Measurements from ENCODE around the gene PIAS1. TPM values are rescaled to one million over a fixed set of nuclear protein-coding genes. Genes with fewer than 3 reads are reported as not detected.

Gene PIAS1
- total and polyA plus RNA-seq, 2 donors, result 26.2 to 29.1 TPM

- peak overlapping the region in 1 of 2 donors; percentile 35 for H3K4me3 ChIP-seq (ENCODE audit: low read length in 2 of 2)
- 61% methylated on average over 14 of the region's 14 CpGs for WGBS
Measured at GRCh38 chr15:68205954-68206539, 151.9 kb downstream of the PIAS1 start.

GRCh38 chr15:68206711-68207151 lies 152.6 kb downstream of the PIAS1 start:
- H3K27me3 ChIP-seq (ENCODE audit: control insufficient read depth in 2 of 2, insufficient read depth in 1 of 2, low read length in 1 of 2), result no peaks in the 10 kb centered on the region
- DNase-seq (ENCODE audit: low read depth in 6 of 9, low spot score in 9 of 9), result peak in 1 of 9 donors; percentile 20
- peak overlapping the region in 1 of 2 donors; percentile 88 for H3K27ac ChIP-seq (ENCODE audit: low read depth in 1 of 2, low read length in 1 of 2)
- H3K9me3 ChIP-seq (ENCODE audit: control insufficient read depth in 2 of 2, insufficient read depth in 1 of 2, low read length in 1 of 2), result peaks cover 0 to 2% of the 10 kb centered on the region in 2 donors
- 94% methylated on average over 12 of the region's 12 CpGs for WGBS
- no peak overlapping the region for H3K4me3 ChIP-seq (ENCODE audit: low read length in 2 of 2)
- peaks cover 2 to 5% of the 10 kb centered on the region in 2 donors for H3K36me3 ChIP-seq (ENCODE audit: control insufficient read depth in 2 of 2, insufficient read depth in 2 of 2, low read length in 1 of 2)
- peaks cover 7 to 72% of the 10 kb centered on the region in 2 donors for H3K4me1 ChIP-seq (ENCODE audit: control insufficient read depth in 2 of 2, insufficient read depth in 2 of 2, low read length in 2 of 2)

More at GRCh38 chr15:68205954-68206539, 151.9 kb downstream of the PIAS1 start:
- DNase-seq (ENCODE audit: low read depth in 6 of 9, low spot score in 9 of 9), result peak in 6 of 9 donors; percentile 53 to 82 (median 62)
- peaks cover under 1 to 2% of the 10 kb centered on the region in 2 donors for H3K36me3 ChIP-seq (ENCODE audit: control insufficient read depth in 2 of 2, insufficient read depth in 2 of 2, low read length in 1 of 2)
- no peaks in the 10 kb centered on the region for H3K27me3 ChIP-seq (ENCODE audit: control insufficient read depth in 2 of 2, insufficient read depth in 1 of 2, low read length in 1 of 2)
- peaks cover 7 to 72% of the 10 kb centered on the region in 2 donors for H3K4me1 ChIP-seq (ENCODE audit: control insufficient read depth in 2 of 2, insufficient read depth in 2 of 2, low read length in 2 of 2)
- peak overlapping the region; percentile 19 to 88 for H3K27ac ChIP-seq (ENCODE audit: low read depth in 1 of 2, low read length in 1 of 2)
- peaks cover 0 to 2% of the 10 kb centered on the region in 2 donors for H3K9me3 ChIP-seq (ENCODE audit: control insufficient read depth in 2 of 2, insufficient read depth in 1 of 2, low read length in 1 of 2)

GRCh38 chr15:68207176-68207935 lies 153.2 kb downstream of the PIAS1 start:
- Histone ChIP-seq H3K36me3 (ENCODE audit: control insufficient read depth in 2 of 2, insufficient read depth in 2 of 2, low read length in 1 of 2) (peaks cover 2 to 5% of the 10 kb centered on the region in 2 donors), H3K4me3 (ENCODE audit: low read length in 2 of 2) (no peak overlapping the region), H3K9me3 (ENCODE audit: control insufficient read depth in 2 of 2, insufficient read depth in 1 of 2, low read length in 1 of 2) (peaks cover 0 to 2% of the 10 kb centered on the region in 2 donors), H3K4me1 (ENCODE audit: control insufficient read depth in 2 of 2, insufficient read depth in 2 of 2, low read length in 2 of 2) (peaks cover 7 to 72% of the 10 kb centered on the region in 2 donors), H3K27ac (ENCODE audit: low read depth in 1 of 2, low read length in 1 of 2) (peak overlapping the region in 1 of 2 donors; percentile 88), H3K27me3 (ENCODE audit: control insufficient read depth in 2 of 2, insufficient read depth in 1 of 2, low read length in 1 of 2) (no peaks in the 10 kb centered on the region)
- DNase-seq (ENCODE audit: low read depth in 6 of 9, low spot score in 9 of 9), result peak in 1 of 9 donors; percentile 24
- WGBS, result 95% methylated on average over 12 of the region's 12 CpGs

- H3K4me3 ChIP-seq (ENCODE audit: low read length in 2 of 2), result no peak overlapping the region
- peaks cover 7 to 72% of the 10 kb centered on the region in 2 donors for H3K4me1 ChIP-seq (ENCODE audit: control insufficient read depth in 2 of 2, insufficient read depth in 2 of 2, low read length in 2 of 2)
- H3K27me3 ChIP-seq (ENCODE audit: control insufficient read depth in 2 of 2, insufficient read depth in 1 of 2, low read length in 1 of 2), result no peaks in the 10 kb centered on the region
Measured at GRCh38 chr15:68208136-68208535, 154.0 kb downstream of the PIAS1 start.

GRCh38 chr15:68208636-68209240 lies 154.6 kb downstream of the PIAS1 start:
- DNase-seq (ENCODE audit: low read depth in 6 of 9, low spot score in 9 of 9), result peak in 2 of 9 donors; percentile 50 to 67
- 72% methylated on average over 13 of the region's 13 CpGs for WGBS
- Histone ChIP-seq H3K27ac (ENCODE audit: low read depth in 1 of 2, low read length in 1 of 2) (peak overlapping the region; percentile 6 to 78), H3K4me1 (ENCODE audit: control insufficient read depth in 2 of 2, insufficient read depth in 2 of 2, low read length in 2 of 2) (peaks cover 7 to 70% of the 10 kb centered on the region in 2 donors), H3K4me3 (ENCODE audit: low read length in 2 of 2) (no peak overlapping the region), H3K36me3 (ENCODE audit: control insufficient read depth in 2 of 2, insufficient read depth in 2 of 2, low read length in 1 of 2) (peaks cover under 1 to 5% of the 10 kb centered on the region in 2 donors), H3K9me3 (ENCODE audit: control insufficient read depth in 2 of 2, insufficient read depth in 1 of 2, low read length in 1 of 2) (peaks cover 0 to 2% of the 10 kb centered on the region in 2 donors), H3K27me3 (ENCODE audit: control insufficient read depth in 2 of 2, insufficient read depth in 1 of 2, low read length in 1 of 2) (no peaks in the 10 kb centered on the region)

More at GRCh38 chr15:68208136-68208535, 154.0 kb downstream of the PIAS1 start:
- Histone ChIP-seq H3K36me3 (ENCODE audit: control insufficient read depth in 2 of 2, insufficient read depth in 2 of 2, low read length in 1 of 2) (peaks cover 2 to 5% of the 10 kb centered on the region in 2 donors), H3K9me3 (ENCODE audit: control insufficient read depth in 2 of 2, insufficient read depth in 1 of 2, low read length in 1 of 2) (peaks cover 0 to 2% of the 10 kb centered on the region in 2 donors), H3K27ac (ENCODE audit: low read depth in 1 of 2, low read length in 1 of 2) (peak overlapping the region; percentile 78 to 79)
- DNase-seq (ENCODE audit: low read depth in 6 of 9, low spot score in 9 of 9), result no peak
- 95% methylated on average over 16 of the region's 16 CpGs for WGBS

GRCh38 chr15:68209272-68209671 lies 155.2 kb downstream of the PIAS1 start:
- WGBS, result 86% methylated on average over 7 of the region's 7 CpGs
- Histone ChIP-seq H3K36me3 (ENCODE audit: control insufficient read depth in 2 of 2, insufficient read depth in 2 of 2, low read length in 1 of 2) (peaks cover 2 to 5% of the 10 kb centered on the region in 2 donors), H3K9me3 (ENCODE audit: control insufficient read depth in 2 of 2, insufficient read depth in 1 of 2, low read length in 1 of 2) (peaks cover 0 to 2% of the 10 kb centered on the region in 2 donors), H3K27ac (ENCODE audit: low read depth in 1 of 2, low read length in 1 of 2) (peak overlapping the region in 1 of 2 donors; percentile 78), H3K4me3 (ENCODE audit: low read length in 2 of 2) (no peak overlapping the region), H3K4me1 (ENCODE audit: control insufficient read depth in 2 of 2, insufficient read depth in 2 of 2, low read length in 2 of 2) (peaks cover 7 to 65% of the 10 kb centered on the region in 2 donors), H3K27me3 (ENCODE audit: control insufficient read depth in 2 of 2, insufficient read depth in 1 of 2, low read length in 1 of 2) (no peaks in the 10 kb centered on the region)
- no peak for DNase-seq (ENCODE audit: low read depth in 6 of 9, low spot score in 9 of 9)

- Histone ChIP-seq H3K27me3 (ENCODE audit: control insufficient read depth in 2 of 2, insufficient read depth in 1 of 2, low read length in 1 of 2) (no peaks in the 10 kb centered on the region), H3K36me3 (ENCODE audit: control insufficient read depth in 2 of 2, insufficient read depth in 2 of 2, low read length in 1 of 2) (peaks cover 2 to 8% of the 10 kb centered on the region in 2 donors), H3K4me3 (ENCODE audit: low read length in 2 of 2) (no peak overlapping the region), H3K9me3 (ENCODE audit: control insufficient read depth in 2 of 2, insufficient read depth in 1 of 2, low read length in 1 of 2) (peaks cover 0 to 2% of the 10 kb centered on the region in 2 donors), H3K4me1 (ENCODE audit: control insufficient read depth in 2 of 2, insufficient read depth in 2 of 2, low read length in 2 of 2) (peaks cover 7 to 59% of the 10 kb centered on the region in 2 donors), H3K27ac (ENCODE audit: low read depth in 1 of 2, low read length in 1 of 2) (peak overlapping the region in 1 of 2 donors; percentile 78)
- DNase-seq (ENCODE audit: low read depth in 6 of 9, low spot score in 9 of 9), result peak in 1 of 9 donors; percentile 59
- 67% methylated on average over 13 of the region's 13 CpGs for WGBS
Measured at GRCh38 chr15:68209735-68210408, 155.8 kb downstream of the PIAS1 start.

- Histone ChIP-seq H3K27ac (ENCODE audit: low read depth in 1 of 2, low read length in 1 of 2) (peak overlapping the region in 1 of 2 donors; percentile 78), H3K4me3 (ENCODE audit: low read length in 2 of 2) (no peak overlapping the region), H3K9me3 (ENCODE audit: control insufficient read depth in 2 of 2, insufficient read depth in 1 of 2, low read length in 1 of 2) (peaks cover 0 to 2% of the 10 kb centered on the region in 2 donors), H3K4me1 (ENCODE audit: control insufficient read depth in 2 of 2, insufficient read depth in 2 of 2, low read length in 2 of 2) (peaks cover 7 to 54% of the 10 kb centered on the region in 2 donors), H3K36me3 (ENCODE audit: control insufficient read depth in 2 of 2, insufficient read depth in 2 of 2, low read length in 1 of 2) (peaks cover 2 to 8% of the 10 kb centered on the region in 2 donors), H3K27me3 (ENCODE audit: control insufficient read depth in 2 of 2, insufficient read depth in 1 of 2, low read length in 1 of 2) (no peaks in the 10 kb centered on the region)
- WGBS, result 94% methylated on average over 9 of the region's 9 CpGs
- no peak for DNase-seq (ENCODE audit: low read depth in 6 of 9, low spot score in 9 of 9)
Measured at GRCh38 chr15:68210409-68210756, 156.3 kb downstream of the PIAS1 start.

Data from thymus (tissue), 11 donors.